Breast epithelium (tissue), 4 donors: Measurements from ENCODE around the gene RASL12. TPM values are rescaled to one million over a fixed set of nuclear protein-coding genes. Genes with fewer than 3 reads are reported as not detected.

Experiments
- DNase-seq, 2 donors: peaks; one replicate each; pipeline ENCODE4 v3.0.0-alpha.2; 2019; ENCODE audit warnings: low spot score in 2 of 2
- H3K27ac ChIP-seq, 2 donors: fragments of 200-600 bp; sonication (generic) in 1 of 2; one replicate each; pipeline ENCODE4 v1.5.1; 2016 to 2019; ENCODE audit warnings: mild to moderate bottlenecking in 1 of 2
- H3K27me3 ChIP-seq, 2 donors: fragments of 200-600 bp; sonication (generic) in 1 of 2; one replicate each; pipeline versions ENCODE4 v1.5.1 to v1.6.0; 2017 to 2019; ENCODE audit warnings: control low read depth in 1 of 2, mild to moderate bottlenecking in 1 of 2
- H3K36me3 ChIP-seq: fragments of 200-600 bp; one replicate; pipeline ENCODE4 v1.5.1; 2019
- H3K4me1 ChIP-seq, 2 donors: fragments of 200-600 bp; sonication (generic); one replicate each; pipeline ENCODE4 v1.5.1; 2016 to 2019; ENCODE audit warnings: control low read depth in 1 of 2
- H3K4me3 ChIP-seq, 3 donors: fragments of 200-600 bp; sonication (generic); 1 replicate in 2 of 3; 2 replicates in 1 of 3; pipeline ENCODE4 v1.5.1; 2016 to 2019; ENCODE audit warnings: mild to moderate bottlenecking in 3 of 3, moderate library complexity in 2 of 3
- H3K9me3 ChIP-seq, 2 donors: fragments of 200-600 bp; sonication (generic) in 1 of 2; one replicate each; pipeline ENCODE4 v1.5.1; 2016 to 2019; ENCODE audit warnings: control low read depth in 1 of 2
- CTCF ChIP-seq, 3 donors: fragments of 450-650 bp; IDR thresholded peaks; one replicate each; pipeline ENCODE4 v1.5.1; 2016 to 2017; ENCODE audit warnings: antibody characterized with exemption in 3 of 3, mild to moderate bottlenecking in 3 of 3, moderate library complexity in 3 of 3
- POLR2A ChIP-seq: fragments of 450-650 bp; IDR thresholded peaks from one replicate; pipeline ENCODE4 v1.6.1; 2016; ENCODE audit warnings: antibody characterized with exemption, mild to moderate bottlenecking, moderate library complexity
- POLR2AphosphoS5 ChIP-seq, 3 donors: sonication (generic); formaldehyde crosslinking; IDR thresholded peaks; one replicate each; pipeline ENCODE4 v1.6.1; 2017; ENCODE audit warnings: antibody characterized with exemption in 3 of 3
- intact Hi-C: fragments of 100-400 bp; cut with DNase I; formaldehyde crosslinking; loops from one replicate; pipeline ENCODE4 v1.15.1; 2023; ENCODE audit warnings: low total_unique reads
- total RNA-seq, 3 donors: library from RNA; depleted of rRNA; stranded (reverse); fragments of >200 nt; gene quantifications; one replicate each; pipeline ENCODE4 v1.1.0, GENCODE V29; 2016

RASL12 gene
- total RNA-seq, 3 donors from 2014 or later, result 12.6 to 20.6 (median 20.3) TPM

GRCh38 chr15:65085990-65086679 lies 18.3 kb upstream of the RASL12 start:
- TF ChIP-seq POLR2A (no peak), CTCF (IDR thresholded peaks at IDR 0.05) (peak in 1 of 3 donors; percentile 29)

GRCh38 chr15:65085207-65085753 lies 17.5 kb upstream of the RASL12 start:
- no peak for TF ChIP-seq POLR2A
- no peak for TF ChIP-seq CTCF (IDR thresholded peaks at IDR 0.05)
- no peak for TF ChIP-seq POLR2AphosphoS5 (IDR thresholded peaks at IDR 0.05)
- DNase-seq, result no peak
- Histone ChIP-seq H3K36me3 (no peaks in the 10 kb centered on the region), H3K27ac (peak overlapping the region; percentile 92 to 98), H3K9me3 (no peaks in the 10 kb centered on the region), H3K4me3 (no peak overlapping the region), H3K27me3 (no peaks in the 10 kb centered on the region), H3K4me1 (no peaks in the 10 kb centered on the region)
- intact Hi-C loops, result no loop called here

More at GRCh38 chr15:65085990-65086679, 18.3 kb upstream of the RASL12 start:
- Histone ChIP-seq H3K4me1 (no peaks in the 10 kb centered on the region), H3K36me3 (no peaks in the 10 kb centered on the region), H3K27me3 (no peaks in the 10 kb centered on the region), H3K9me3 (no peaks in the 10 kb centered on the region), H3K4me3 (no peak overlapping the region), H3K27ac (peak overlapping the region; percentile 92 to 98)
- intact Hi-C loops, result no loop called here
- peak in 1 of 2 donors; percentile 53 for DNase-seq

GRCh38 chr15:65084500-65085206 lies 16.9 kb upstream of the RASL12 start:
- Histone ChIP-seq H3K36me3 (no peaks in the 10 kb centered on the region), H3K9me3 (no peaks in the 10 kb centered on the region), H3K27me3 (no peaks in the 10 kb centered on the region), H3K4me1 (no peaks in the 10 kb centered on the region), H3K27ac (peak overlapping the region; percentile 92 to 98), H3K4me3 (no peak overlapping the region)
- DNase-seq, result no peak
- intact Hi-C loops, result no loop called here
- TF ChIP-seq POLR2AphosphoS5 (IDR thresholded peaks at IDR 0.05) (no peak), POLR2A (no peak), CTCF (IDR thresholded peaks at IDR 0.05) (no peak)

- Histone ChIP-seq H3K9me3 (no peaks in the 10 kb centered on the region), H3K27me3 (no peaks in the 10 kb centered on the region), H3K4me3 (no peak overlapping the region), H3K27ac (no peak overlapping the region), H3K36me3 (no peaks in the 10 kb centered on the region), H3K4me1 (no peaks in the 10 kb centered on the region)
- DNase-seq, result no peak
- intact Hi-C loops, result no loop called here
- no peak for TF ChIP-seq POLR2AphosphoS5 (IDR thresholded peaks at IDR 0.05)
- TF ChIP-seq CTCF (IDR thresholded peaks at IDR 0.05), result no peak
- TF ChIP-seq POLR2A, result no peak
Observed at GRCh38 chr15:65083262-65083701, 15.5 kb upstream of the RASL12 start.
